SK-N-SH (cell line): ENCODE measurements around the gene MET.

Source experiments
- CTCF ChIP-seq: fragments of 200-600 bp; sonication (generic); IDR thresholded peaks from 2 replicates; pipeline ENCODE4 v1.6.1; 2017; ENCODE audit warnings: antibody characterized with exemption, mild to moderate bottlenecking, moderate library complexity
- ELF1 ChIP-seq: IDR thresholded peaks from 2 replicates; pipeline ENCODE4 v1.4.0; 2012
- GABPA ChIP-seq: IDR thresholded peaks from 2 replicates; pipeline ENCODE4 v1.4.0; 2012; ENCODE audit warnings: low read depth, mild to moderate bottlenecking
- MAX ChIP-seq: IDR thresholded peaks from 2 replicates; pipeline ENCODE4 v1.4.0; 2012; ENCODE audit warnings: low read depth
- MEF2A ChIP-seq: IDR thresholded peaks from 2 replicates; pipeline ENCODE4 v1.4.0; 2012; ENCODE audit warnings: low read depth, borderline replicate concordance
- PBX3 ChIP-seq: IDR thresholded peaks from 2 replicates; pipeline ENCODE4; 2012
- POLR2AphosphoS5 ChIP-seq: IDR thresholded peaks from 2 replicates; pipeline ENCODE4 v1.6.1; 2012; ENCODE audit warnings: low read depth, low read length
- RAD21 ChIP-seq: IDR thresholded peaks from 2 replicates; pipeline ENCODE4 v1.6.1; 2012; ENCODE audit warnings: mild to moderate bottlenecking, low read length
- REST ChIP-seq: IDR thresholded peaks from 2 replicates; pipeline ENCODE4 v1.6.1; 2012; ENCODE audit warnings: mild to moderate bottlenecking, low read depth, low read length, moderate library complexity
- RFX5 ChIP-seq: IDR thresholded peaks from 2 replicates; pipeline ENCODE4 v1.6.1; 2012; ENCODE audit warnings: mild to moderate bottlenecking, improper control_type of control experiment, low read length
- RXRA ChIP-seq: IDR thresholded peaks from 2 replicates; pipeline ENCODE4 v1.4.0; 2012; ENCODE audit warnings: low read depth, mild to moderate bottlenecking, borderline replicate concordance
- TAF1 ChIP-seq: IDR thresholded peaks from 2 replicates; pipeline ENCODE4 v1.6.1; 2012; ENCODE audit warnings: low read depth, mild to moderate bottlenecking, low read length, moderate library complexity, borderline replicate concordance
- TEAD4 ChIP-seq: IDR thresholded peaks from 2 replicates; pipeline ENCODE4 v1.4.0; 2012; ENCODE audit warnings: mild to moderate bottlenecking, borderline replicate concordance; ENCODE audit not compliant: insufficient read depth
- YY1 ChIP-seq: IDR thresholded peaks from 2 replicates; pipeline ENCODE4 v1.4.0; 2012; ENCODE audit warnings: low read depth, mild to moderate bottlenecking

GRCh38 chr7:116792813-116793212, 120.8 kb downstream of the MET start:
- TF ChIP-seq CTCF (no peak), ELF1 (no peak), MEF2A (no peak), TEAD4 (no peak), TAF1 (no peak), PBX3 (no peak), GABPA (no peak), MAX (no peak), YY1 (no peak), RFX5 (no peak), POLR2AphosphoS5 (no peak), RAD21 (no peak), REST (no peak), RXRA (no peak)
